Limb (tissue), 2 donors: ENCODE measurements around the gene EFCAB7.

Experiments
- DNase-seq, 2 donors: peaks; one replicate each; pipeline ENCODE4 v3.0.0-alpha.2; 2016; ENCODE audit errors: extremely low spot score in 2 of 2

The EFCAB7 gene, protein sequence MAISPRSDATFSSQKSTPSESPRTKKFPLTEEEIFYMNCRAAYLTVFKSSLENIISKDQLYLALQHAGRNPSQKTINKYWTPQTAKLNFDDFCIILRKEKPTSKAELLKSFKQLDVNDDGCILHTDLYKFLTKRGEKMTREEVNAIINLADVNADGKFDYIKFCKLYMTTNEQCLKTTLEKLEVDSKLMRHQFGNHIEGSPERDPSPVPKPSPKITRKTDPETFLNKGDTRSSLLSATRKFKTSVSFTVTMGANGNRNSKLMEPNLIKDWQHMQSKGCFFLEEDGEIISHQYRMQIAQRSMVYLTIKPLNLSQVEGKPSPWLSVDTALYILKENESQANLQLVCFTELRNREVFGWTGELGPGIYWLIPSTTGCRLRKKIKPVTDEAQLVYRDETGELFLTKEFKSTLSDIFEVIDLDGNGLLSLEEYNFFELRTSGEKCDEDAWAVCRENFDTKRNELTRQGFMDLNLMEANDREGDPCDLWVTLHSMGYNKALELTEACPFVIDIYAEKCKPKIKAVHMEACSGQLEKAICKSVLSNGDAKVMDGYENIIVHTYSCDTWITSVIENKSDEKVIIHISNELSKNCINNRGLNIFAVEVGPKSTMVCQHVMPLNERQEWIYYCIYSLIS

GRCh38 chr1:63522891-63523728 is at the start of gene EFCAB7, which contains the start of gene ITGB3BP:
Gene EFCAB7, plus strand, starts transcription at chr1:63523525. Its CDS starts 2,048 bp downstream, at chr1:63525573.
Gene ITGB3BP, minus strand, starts transcription at chr1:63523225. Its CDS starts 92 bp downstream, at chr1:63523133.
- DNase-seq = peak; percentile 92 to 94

DNA sequence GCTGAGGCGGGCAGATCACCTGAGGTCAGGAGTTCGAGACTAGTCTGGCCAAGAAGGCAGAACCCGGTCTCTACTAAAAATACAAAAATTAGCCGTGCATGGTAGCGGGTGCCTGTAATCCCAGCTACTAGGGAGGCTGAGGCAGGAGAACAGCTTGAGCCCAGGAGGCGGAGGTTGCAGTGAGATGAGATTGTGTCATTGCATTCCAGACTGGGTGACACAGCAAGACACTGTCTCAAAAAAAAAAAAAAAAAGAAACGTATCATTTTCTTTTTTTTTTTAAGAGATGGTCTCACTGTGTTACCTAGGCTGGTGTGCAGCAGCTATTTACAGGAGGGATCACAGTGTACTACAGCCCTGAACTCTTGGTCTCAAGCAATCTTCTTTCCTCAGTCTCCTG is 47.6 kb upstream of the EFCAB7 start:
- no peak for DNase-seq

DNA sequence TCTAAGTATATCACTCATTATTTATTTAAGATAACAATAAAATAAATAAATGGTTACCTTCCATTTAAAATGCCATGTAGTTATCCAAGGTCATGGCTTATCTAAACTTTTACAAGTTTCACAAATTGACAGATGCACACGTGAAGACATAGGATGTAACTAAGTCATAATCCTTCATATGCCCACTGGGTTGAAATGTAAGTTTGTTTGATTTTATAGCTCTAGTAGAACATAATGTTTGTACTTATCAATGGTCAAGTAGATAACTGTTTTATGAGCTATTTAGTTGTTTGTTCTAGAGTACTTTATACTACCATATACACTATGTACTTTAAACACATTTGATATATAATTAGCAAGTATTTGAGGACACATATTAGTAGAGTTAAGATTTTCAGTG is 43.3 kb upstream of the EFCAB7 start:
- DNase-seq = no peak

GRCh38 chr1:63486629-63487028 is 36.7 kb upstream of the EFCAB7 start:
- no peak for DNase-seq

GRCh38 chr1:63487336-63488065 is 35.8 kb upstream of the EFCAB7 start:
- peak in 1 of 2 donors; percentile 10 for DNase-seq

DNA sequence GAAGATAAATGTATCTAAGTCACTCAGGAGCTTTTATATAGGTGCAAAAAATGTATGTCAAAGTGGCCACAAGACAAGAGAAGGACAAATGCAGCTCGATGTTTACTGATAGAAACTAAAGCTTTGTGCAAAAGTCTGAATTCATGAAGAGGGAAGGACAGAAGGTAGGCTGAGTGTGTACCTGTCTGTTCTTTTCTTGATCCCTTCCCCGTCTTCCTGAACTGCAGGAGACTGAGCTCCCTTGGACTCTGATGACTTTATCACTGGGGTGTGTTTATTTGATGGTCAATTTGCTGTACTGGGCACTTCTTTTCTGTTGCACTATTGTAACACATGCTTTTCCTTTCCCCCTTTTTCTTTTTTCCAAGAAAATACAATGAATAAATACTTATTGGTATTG is 25.7 kb upstream of the EFCAB7 start:
- no peak for DNase-seq

GRCh38 chr1:63498106-63498505 is 25.2 kb upstream of the EFCAB7 start:
- no peak for DNase-seq

DNA sequence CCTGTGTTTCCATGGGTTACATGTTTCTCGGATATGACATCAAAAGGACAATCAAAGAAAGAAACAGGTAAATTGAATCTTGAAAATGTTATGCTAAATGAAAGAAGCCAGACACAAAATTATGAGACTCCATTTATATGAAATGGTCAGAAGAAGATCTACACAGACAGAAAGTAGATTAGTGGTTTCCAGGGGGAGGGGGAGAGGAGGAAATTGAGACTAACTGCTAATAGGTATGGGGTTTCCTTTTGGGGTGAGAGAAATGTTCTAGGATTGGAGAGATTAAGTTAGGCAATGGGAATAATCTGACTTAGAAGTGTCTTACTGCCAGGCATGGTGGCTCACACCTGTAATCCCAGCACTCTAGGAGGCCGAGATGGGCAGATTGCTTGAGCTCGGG is 22.1 kb upstream of the EFCAB7 start:
- DNase-seq = no peak

DNA sequence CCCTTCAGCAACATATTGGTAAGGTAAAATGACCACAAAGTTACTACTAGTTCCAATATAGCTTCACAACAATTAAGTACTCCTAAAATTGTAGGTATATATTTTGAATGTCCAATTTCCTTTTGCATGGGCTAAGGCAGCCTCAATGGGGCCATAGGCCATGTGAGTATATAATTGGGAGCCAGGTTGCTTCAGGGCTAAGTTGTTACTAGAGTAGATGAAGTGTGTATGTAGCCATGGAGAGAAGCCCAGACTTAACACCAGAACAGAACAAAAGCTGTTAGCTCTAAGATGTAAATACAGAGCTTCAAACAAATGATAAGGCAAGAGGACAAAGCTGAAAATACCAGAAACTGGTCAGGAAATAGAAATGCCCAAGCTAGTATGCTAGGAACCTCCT is 16.5 kb upstream of the EFCAB7 start:
- no peak for DNase-seq

GRCh38 chr1:63509718-63510117 is 13.6 kb upstream of the EFCAB7 start:
- DNase-seq = no peak

DNA sequence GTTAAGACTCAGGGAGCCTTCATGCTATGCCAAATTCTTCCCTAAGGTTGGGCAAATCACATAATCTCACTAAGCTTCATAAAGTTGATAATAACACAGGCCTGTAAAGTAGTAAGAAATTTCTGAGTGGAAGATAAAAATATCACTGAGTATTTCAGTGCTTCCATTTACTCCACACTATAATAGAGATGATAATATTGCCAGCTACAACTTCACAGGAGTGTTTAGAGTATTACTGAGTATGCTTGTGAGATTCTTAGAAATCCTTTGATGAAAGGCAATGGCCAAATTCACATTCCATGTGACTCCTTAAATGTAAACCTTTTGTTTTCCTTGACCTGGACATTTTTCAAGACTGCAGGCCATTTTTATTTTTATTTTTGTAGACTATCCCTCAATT is 10.7 kb upstream of the EFCAB7 start:
- no peak for DNase-seq

- DNase-seq = no peak
These were observed 6.7 kb upstream of the EFCAB7 start for GRCh38 chr1:63516629-63517028.

DNA sequence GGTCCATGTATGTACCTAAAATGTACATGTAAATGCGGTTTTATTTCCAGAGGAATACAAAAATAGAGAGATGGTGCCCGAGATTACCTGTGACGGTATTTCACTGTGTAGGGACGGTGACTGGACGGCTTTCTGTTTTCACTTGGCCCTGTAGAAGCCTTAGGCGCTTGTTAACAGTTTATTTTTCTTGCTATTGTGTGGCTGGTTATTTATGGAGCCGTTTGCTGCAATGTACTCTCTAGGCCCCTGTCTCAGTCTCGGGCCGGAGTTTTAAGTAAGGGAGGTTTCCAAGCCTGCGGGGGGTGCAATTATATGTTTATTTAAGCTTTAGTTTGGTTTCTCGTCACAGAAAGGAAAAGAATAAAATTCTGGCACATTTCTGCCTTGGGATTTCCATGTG is 413 bp downstream of the EFCAB7 start:
- DNase-seq = peak in 1 of 2 donors; percentile 13

DNA sequence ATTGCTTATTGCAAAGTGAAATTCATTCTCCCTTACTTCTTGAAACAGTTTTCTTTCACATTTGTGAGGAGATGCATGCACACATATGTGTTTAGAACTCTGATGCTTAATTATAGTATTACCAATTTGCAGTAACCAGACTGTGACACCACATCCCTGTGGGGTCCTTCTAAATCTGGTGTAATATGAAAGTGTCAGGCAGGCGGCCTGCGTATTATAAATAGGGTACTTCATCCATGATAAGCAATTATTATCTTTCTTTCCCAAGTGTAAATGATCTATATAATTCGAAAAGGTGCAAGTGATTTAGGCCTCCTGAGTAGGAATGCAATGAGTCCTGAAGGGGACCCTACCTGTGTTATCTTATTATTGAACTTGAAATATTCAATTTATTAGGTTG is 876 bp downstream of the EFCAB7 start:
- DNase-seq = no peak

DNA sequence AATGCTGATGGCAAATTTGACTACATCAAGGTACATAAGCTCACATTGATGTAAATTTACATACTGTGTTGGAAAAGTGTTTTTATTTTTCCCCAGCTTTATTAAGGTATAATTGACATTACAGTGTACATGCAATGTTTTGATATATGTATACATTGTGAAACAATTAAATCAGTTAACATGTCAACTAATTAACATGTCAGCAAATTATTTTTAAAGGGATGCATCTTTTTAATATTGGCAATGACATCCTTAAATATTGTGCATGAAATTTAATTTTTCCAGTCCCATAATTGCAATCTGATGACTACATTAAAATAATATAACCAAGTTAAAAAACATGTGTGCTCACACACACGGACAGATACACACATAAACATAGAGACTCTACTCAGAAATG is 9.4 kb downstream of the EFCAB7 start:
- DNase-seq = no peak

- DNase-seq = no peak
These were observed 10.6 kb downstream of the EFCAB7 start for GRCh38 chr1:63533931-63534330.

- DNase-seq = no peak
These were observed 11.1 kb downstream of the EFCAB7 start for GRCh38 chr1:63534406-63534805.

DNA sequence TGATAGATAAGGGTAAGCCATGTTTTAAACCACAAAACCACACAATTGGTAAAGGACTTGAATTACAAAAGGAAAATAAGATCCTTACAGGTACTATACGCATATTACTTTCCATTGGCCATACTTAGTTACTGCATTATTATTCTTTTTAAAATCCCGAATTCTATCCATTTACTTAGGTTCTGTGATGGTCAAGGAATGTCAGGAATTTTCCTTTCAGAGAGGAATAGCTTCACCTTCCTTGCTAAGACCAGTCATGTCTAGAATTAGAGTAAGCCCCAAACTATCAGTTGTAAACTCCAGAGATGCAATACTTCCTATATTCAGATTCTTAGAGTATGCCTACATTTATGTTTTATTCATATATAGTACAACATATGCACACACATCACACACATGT is 13.7 kb downstream of the EFCAB7 start:
- DNase-seq = no peak

DNA sequence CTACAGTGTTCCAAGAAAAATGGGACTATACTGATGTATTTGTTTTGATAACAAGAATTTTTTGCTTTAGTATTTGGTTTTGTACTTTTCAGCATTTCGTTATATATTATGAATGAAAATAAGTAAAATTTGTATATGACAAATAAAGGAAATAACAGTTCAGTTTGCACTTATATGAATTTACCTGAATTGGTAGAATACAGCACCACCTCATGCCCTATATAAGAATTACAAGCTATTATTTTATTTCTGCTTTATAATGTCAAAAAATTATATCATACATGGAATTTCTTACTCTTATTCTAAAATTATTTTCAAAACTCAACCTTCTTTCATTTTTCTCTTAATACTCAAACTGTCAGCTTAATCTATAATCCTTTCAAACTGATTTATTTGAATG is 14.6 kb downstream of the EFCAB7 start:
- peak in 1 of 2 donors; percentile 30 for DNase-seq

DNA sequence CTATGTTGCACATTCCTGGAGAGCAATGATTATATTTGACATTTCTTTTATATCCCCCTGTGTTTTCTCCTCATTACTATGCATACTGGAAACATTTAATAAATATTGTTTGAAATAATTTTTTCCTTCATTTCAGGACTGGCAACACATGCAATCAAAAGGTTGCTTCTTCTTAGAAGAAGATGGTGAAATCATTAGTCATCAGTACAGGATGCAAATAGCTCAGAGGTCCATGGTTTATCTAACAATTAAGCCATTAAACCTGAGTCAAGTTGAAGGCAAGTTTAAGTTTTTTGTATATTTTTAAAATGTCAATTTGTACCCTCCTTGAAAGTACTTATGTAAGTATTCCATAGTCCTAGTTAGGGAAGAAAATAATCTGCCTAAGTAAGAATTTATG is 22.5 kb downstream of the EFCAB7 start:
- DNase-seq = no peak

- no peak for DNase-seq
These were observed 24.4 kb downstream of the EFCAB7 start for GRCh38 chr1:63547621-63548294.
